HG02763 (cell line): Measurements from ENCODE around the gene MBNL1.
A peak's percentile ranks its signal among the peaks of the same experiment; 100 is the strongest.
"Not testable (repeated sequence)": the region's sequence is repeated elsewhere in the genome, so short reads cannot be mapped to it uniquely, and the experiment has no call there.

Experiments used
- ATAC-seq: cut with Tn5 transposase; IDR thresholded peaks from one replicate; pipeline ENCODE4 v1.9.1; 2021; ENCODE audit warnings: mild to moderate bottlenecking, moderate library complexity; ENCODE audit not compliant: unreplicated experiment

MBNL1 gene

GRCh38 chr3:152367192-152367591 is 98.5 kb downstream of the MBNL1 start:
- ATAC-seq, result not testable (repeated sequence)

DNA sequence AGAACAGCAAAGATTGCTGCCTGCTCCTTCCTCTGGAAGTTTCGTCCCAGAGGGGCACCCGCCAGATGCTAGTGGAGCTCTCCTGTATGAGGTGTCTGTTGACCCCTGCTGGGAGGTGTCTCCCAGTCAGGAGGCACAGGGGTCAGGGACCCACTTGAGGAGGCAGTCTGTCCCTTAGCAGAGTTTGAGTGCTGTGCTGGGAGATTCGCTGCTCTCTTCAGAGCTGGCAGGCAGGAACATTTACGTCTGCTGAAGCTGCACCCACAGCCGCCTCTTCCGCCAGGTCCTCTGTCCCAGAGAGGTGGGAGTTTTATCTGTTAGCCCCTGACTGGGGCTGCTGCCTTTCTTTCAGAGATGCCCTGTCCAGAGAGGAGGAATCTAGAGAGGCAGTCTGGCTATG is 103.9 kb downstream of the MBNL1 start:
- not testable (repeated sequence) for ATAC-seq

DNA sequence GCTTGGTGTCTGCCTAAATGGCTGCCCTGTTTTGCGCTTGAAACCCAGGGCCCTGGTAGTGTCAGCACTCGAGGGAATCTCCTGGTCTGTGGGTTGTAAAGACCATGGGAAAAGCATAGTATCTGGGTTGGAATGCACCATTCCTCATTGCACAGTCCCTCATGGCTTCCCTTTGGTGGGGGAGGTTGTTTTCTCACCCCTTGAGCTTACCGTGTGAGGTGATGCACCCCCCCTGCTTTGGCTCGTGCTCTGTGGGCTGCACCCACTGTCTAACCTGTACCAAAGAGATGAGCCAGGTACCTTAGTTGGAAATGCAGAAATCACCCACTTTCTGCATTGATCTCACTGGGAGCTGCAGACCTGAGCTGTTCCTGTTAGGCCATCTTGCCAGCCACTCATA is 104.7 kb downstream of the MBNL1 start:
- ATAC-seq, result no peak

- ATAC-seq, result peak; percentile 31
Measured at GRCh38 chr3:152374262-152374990, 105.7 kb downstream of the MBNL1 start.

GRCh38 chr3:152375546-152375945 is 106.8 kb downstream of the MBNL1 start:
- ATAC-seq, result no peak

DNA sequence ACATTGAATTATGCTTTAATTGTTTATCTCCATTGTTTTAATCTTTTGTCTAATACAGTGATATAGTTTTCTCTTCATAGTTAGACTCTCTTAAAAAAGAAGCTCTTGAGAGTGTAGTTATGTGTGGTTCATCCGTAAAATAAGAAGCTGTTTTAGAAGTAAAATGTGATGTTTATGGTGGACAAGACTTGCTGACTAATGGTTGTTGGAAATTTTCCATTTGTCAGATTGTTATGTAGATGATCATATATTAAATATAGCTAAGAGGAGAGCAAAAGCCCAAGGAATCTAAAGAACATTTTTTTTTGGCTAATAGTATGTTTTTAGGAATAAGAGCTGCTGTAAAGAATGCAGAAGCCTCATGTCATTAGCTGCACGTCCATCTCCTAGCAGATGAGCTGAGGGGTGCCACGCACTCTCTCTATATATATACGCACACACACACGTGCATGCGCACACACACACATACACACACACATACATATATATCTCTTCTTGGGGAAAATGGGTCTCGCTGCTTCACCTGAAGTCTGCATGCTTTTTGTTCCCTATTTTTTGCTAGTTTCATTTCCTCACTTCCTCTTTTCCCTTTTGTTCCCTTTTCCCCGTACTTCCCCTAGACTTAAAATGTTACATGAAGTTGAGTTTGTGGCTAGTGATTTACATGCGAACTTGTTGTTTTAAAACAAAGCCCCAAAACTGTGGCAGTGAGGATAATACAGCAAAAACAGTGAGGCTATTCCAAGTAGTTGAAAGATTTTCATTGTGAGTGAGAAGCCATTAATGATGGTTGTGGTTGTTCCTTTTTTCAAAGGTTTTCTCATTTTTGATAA is 107.8 kb downstream of the MBNL1 start:
- ATAC-seq, result peak; percentile 73

DNA sequence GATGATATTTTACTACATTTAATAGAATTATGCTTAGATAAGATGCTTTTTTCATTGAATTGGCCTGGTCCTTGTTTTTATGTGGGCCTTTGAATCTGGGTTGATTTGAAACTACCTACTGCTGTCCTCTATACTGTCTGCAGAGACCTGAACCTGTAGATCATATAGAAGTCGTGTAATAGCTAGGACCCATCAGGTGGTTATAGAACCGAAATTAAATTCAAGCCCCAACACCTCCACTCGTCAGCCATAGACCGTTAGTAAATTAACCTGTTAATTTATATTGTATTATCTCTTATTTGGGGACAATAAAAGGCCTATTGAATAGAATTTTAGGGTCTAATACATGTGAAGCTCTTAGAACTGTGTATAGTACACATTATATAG is 108.4 kb downstream of the MBNL1 start:
- no peak for ATAC-seq

DNA sequence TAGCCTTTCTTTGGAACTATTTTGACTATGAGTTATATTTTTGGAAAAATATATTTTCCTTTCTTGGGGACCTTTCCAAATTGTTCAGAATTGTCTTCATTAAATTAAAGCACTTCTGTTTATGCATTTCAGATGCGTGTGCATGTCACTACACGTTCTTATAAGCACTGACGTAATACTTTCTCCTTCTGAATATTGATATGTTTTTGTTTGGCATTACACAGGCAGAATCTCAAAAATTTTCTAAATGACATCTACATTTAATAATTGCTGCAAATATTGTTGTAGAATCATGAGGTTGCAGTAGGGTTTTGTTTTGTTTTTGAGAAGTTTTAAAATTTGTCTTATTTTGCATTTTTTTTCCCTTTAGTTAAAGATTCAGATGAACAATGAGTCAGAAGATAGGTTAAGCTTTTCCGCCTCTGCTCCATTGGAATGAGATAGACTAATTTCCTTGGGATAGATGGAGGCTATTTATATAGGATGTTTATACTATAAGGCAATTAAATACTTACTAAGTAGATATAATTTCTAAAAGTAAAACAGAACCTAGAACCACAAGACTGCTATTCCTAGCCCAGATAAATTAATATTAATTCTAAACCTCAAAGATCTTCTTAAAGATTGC is 110.8 kb downstream of the MBNL1 start:
- ATAC-seq, result no peak

DNA sequence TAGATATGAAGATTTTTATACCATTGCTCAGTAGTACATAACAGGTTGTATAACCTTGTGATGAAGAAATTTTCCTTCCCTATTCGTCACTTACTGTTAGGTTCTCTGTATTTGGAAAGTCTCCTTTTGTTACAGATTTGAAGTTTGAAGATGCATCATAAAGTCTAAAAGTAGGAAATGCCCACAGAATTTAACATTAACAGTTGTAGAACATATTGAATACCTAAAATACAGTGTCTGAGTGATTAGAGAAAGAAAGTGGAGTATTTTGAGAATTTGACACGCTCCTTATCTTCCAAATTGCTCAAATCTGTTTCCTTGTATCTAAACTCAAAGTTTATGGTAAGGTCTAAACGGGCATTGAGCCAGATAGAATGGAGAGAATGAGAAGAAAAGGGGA is 111.3 kb downstream of the MBNL1 start:
- ATAC-seq, result no peak

- no peak for ATAC-seq
Measured at GRCh38 chr3:152381881-152382295, 113.2 kb downstream of the MBNL1 start.

GRCh38 chr3:152382312-152383135 is 113.8 kb downstream of the MBNL1 start:
- no peak for ATAC-seq

DNA sequence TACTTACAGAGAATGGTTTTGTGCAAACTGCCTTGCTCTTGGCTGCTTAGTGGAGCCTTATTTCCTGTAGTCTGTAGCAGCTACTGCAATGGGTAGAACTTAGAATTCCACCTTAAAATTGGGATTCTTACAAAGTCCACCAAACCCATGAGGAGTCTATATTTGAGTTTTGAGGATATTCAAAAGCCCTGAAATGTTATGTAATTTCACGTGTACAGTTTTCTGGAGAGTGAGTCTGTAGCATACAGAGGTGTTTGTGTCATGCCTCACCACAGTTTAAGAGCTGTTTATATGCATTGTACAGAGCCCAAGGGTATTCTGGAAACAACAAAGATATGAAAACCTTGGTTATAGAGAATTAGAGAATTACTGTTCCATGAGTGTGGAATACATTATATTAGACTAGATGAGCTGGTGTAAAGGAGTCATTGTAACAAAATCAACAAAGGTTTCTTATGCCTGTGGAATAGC is 114.4 kb downstream of the MBNL1 start:
- ATAC-seq, result no peak

DNA sequence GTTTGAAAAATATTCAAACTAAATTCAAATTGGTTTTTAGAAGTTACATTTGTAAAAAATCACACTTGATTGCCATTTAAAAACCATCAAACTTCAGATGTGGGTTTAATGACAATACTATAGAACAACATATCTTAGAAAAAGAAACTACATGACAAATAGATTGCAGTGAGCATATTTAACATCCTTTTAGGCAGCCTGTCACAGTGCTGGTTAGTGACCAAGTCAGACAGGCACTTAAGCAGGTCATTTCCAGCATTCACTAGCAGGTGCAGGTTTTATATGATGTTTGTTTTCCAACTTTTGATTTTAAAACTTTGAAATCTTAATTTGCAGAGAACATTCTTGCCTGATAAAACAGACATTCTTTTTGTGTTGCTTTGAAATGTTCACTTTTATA is 115.7 kb downstream of the MBNL1 start:
- no peak for ATAC-seq

- no peak for ATAC-seq
Measured at GRCh38 chr3:152385761-152386160, 117.0 kb downstream of the MBNL1 start.

DNA sequence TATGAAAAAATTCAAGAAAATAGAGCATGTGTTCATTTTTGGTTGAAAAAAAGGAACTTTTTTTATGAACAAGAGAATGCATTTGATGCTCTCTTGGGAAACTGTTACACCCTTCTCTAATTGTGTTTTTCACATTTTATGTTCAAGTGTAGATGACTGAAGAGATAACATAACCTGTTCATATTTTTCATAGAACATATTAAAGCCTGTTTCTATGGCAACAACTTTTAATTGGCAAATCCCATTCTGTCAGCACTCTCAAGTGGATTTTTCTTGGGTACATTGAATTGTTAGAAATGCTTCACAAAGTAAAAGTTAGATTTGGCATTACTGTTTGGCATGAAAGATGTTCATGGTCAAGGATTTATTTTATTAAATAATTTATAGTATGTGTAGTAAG is 117.5 kb downstream of the MBNL1 start:
- no peak for ATAC-seq

- ATAC-seq, result no peak
Measured at GRCh38 chr3:152388631-152389030, 119.9 kb downstream of the MBNL1 start.

DNA sequence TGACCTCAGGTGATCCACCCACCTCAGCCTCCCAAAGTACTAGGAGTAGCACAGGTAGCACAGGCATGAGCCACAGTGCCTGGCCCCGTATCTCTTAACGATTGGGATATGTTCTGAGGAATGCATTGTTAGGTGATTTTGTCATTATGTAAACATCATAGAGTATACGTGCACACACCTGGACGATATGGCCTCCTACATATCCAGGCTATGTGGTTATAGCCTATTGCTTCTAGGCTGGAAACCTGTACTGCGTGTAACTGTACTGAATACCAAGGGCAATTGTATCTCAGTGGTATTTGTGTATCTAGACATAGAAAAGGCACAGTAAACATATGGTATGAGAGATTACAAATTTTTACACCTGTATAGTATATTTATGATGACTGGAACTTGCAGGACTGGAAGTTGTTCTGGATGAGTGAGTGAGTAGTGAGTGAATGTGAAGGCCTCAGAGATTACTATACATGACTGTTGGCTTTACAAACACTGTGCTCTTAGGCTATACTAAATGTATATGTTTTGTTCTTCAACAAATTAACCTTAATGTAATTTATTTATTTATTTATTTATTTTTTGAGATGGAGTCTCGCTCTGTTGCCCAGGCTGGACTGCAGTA is 120.7 kb downstream of the MBNL1 start:
- no peak for ATAC-seq

- ATAC-seq, result no peak
Measured at GRCh38 chr3:152390647-152391046, 121.9 kb downstream of the MBNL1 start.

DNA sequence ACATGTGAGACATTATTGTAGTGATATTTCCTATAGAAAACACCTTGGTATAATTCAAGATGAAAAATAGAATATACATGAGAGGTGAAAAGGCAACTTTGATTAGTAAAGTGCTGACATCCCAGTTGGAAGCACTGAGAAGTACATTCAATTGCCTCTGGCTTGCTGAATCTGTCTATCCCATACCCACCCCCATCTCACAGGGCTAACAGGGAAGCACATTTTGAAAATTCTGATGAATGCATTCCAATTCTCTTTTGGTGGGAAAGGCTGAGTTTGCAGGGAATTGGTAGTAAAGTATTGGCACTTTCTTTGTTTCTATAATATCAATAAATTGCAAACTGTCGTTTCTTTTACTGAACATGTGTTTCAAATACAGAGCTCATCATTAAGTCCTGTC is 122.9 kb downstream of the MBNL1 start:
- no peak for ATAC-seq

DNA sequence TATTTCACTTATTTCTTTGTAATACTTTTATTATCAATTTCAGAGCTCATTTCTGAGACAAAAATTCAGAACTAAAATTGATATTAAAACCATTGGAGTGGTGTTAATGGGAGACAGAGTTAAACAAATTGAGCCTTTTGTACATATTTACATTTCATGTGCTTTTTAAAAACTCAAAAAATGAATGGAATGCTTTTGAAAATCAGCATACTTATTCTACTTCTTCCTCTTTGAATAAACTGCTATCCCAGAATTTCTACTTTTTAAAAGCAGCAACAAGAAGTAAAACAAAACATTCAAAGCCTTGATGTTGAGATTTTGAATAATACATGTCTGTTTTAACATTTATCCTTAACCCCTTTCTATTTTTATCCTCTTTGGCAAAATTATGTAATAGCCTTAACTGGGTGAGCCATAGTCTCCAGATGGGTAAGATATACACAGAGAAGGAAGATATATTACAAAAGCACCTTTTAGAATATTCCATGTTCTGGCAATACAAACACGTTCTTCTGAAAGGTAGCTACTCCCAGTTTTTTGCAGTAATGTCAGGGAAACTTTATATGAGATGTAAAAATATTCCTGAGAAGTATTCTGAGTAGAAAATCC is 123.6 kb downstream of the MBNL1 start:
- ATAC-seq, result no peak
